ENCODE measurements around the gene AGBL4.

DNA sequence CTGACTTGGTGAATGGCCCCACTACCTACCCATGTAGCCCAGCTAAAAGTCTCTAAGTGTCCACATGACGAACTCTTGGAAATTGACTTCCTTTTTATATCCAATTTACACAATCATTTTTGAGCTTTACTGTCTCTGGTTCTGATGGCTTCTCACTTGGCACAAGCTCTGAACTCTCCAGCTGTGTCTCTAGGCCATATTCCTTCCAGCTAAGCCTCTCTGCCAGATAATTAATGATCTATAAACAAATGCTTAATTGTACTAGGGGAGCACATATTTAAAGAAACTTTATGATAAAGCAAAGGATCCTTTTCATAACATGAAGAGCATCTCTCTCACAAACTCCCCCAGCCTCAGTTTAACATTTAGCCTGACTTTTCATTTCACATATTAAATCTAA lies 1230.8 kb downstream of the AGBL4 start:
- TF ChIP-seq, protein P1, sequence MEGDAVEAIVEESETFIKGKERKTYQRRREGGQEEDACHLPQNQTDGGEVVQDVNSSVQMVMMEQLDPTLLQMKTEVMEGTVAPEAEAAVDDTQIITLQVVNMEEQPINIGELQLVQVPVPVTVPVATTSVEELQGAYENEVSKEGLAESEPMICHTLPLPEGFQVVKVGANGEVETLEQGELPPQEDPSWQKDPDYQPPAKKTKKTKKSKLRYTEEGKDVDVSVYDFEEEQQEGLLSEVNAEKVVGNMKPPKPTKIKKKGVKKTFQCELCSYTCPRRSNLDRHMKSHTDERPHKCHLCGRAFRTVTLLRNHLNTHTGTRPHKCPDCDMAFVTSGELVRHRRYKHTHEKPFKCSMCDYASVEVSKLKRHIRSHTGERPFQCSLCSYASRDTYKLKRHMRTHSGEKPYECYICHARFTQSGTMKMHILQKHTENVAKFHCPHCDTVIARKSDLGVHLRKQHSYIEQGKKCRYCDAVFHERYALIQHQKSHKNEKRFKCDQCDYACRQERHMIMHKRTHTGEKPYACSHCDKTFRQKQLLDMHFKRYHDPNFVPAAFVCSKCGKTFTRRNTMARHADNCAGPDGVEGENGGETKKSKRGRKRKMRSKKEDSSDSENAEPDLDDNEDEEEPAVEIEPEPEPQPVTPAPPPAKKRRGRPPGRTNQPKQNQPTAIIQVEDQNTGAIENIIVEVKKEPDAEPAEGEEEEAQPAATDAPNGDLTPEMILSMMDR (IDR thresholded peaks at IDR 0.05 in 8 of 11, conservative IDR thresholded peaks at IDR 0.05 in 3 of 11): no peak
- no peak for TF ChIP-seq POLR2AphosphoS5 (IDR thresholded peaks at IDR 0.05)
- no peak for TF ChIP-seq POLR2A (IDR thresholded peaks at IDR 0.05)
